Osteoblast (primary cell): ENCODE data around the gene ANKRD12. TPM values are rescaled to one million over a fixed set of nuclear protein-coding genes. Genes with fewer than 3 reads are reported as not detected.

Source experiments
- DNase-seq: peaks from one replicate; pipeline ENCODE4 v3.0.0; 2011; ENCODE audit warnings: low spot score, mixed read lengths; ENCODE audit not compliant: insufficient read length; ENCODE audit errors: missing footprints
- H2AFZ ChIP-seq: 2 replicates; pipeline ENCODE4 v1.6.0; 2011; ENCODE audit warnings: mild to moderate bottlenecking, low read length
- H3K27ac ChIP-seq: 2 replicates; pipeline ENCODE4 v1.5.1; 2011; ENCODE audit warnings: mild to moderate bottlenecking, low read depth, low read length, moderate library complexity
- H3K27me3 ChIP-seq: 2 replicates; pipeline ENCODE4 v1.6.0; 2012; ENCODE audit warnings: mild to moderate bottlenecking, control low read depth, inconsistent platforms, low read length, moderate library complexity; ENCODE audit not compliant: insufficient read depth
- H3K36me3 ChIP-seq: 2 replicates; pipeline ENCODE4 v1.5.1; 2011; ENCODE audit warnings: mild to moderate bottlenecking, low read length, control low read depth, moderate library complexity; ENCODE audit not compliant: insufficient read depth
- H3K4me1 ChIP-seq: 2 replicates; pipeline ENCODE4 v1.5.1; 2011; ENCODE audit warnings: mild to moderate bottlenecking, low read length, control low read depth, moderate library complexity; ENCODE audit not compliant: insufficient read depth
- H3K4me2 ChIP-seq: 2 replicates; pipeline ENCODE4 v1.6.0; 2011; ENCODE audit warnings: mild to moderate bottlenecking, low read length; ENCODE audit not compliant: insufficient read depth
- H3K4me3 ChIP-seq: fragments of 200-600 bp; sonication (generic); 3 replicates; pipeline ENCODE4 v1.5.1; 2012; ENCODE audit warnings: mild to moderate bottlenecking, low read length, inconsistent platforms; ENCODE audit not compliant: insufficient read depth
- H3K79me2 ChIP-seq: 2 replicates; pipeline ENCODE4 v1.6.0; 2012; ENCODE audit warnings: mild to moderate bottlenecking, low read length, control low read depth, inconsistent platforms; ENCODE audit not compliant: insufficient read depth
- H3K9me3 ChIP-seq: 2 replicates; pipeline ENCODE4 v1.5.1; 2011; ENCODE audit warnings: low read depth, low read length, control low read depth
- H4K20me1 ChIP-seq: 2 replicates; pipeline ENCODE4 v1.6.0; 2012; ENCODE audit warnings: mild to moderate bottlenecking, low read length, control low read depth; ENCODE audit not compliant: insufficient read depth
- CTCF ChIP-seq: IDR thresholded peaks from 2 replicates; pipeline ENCODE4 v1.5.1; 2011; ENCODE audit warnings: mild to moderate bottlenecking, low read depth, low read length, moderate library complexity; ENCODE audit errors: extremely low read depth
- total RNA-seq: library from RNA; depleted of rRNA; stranded (reverse); fragments of >200 nt; gene quantifications from 2 replicates; pipeline ENCODE4 v1.2.3, GENCODE V29; 2012

The ANKRD12 gene
- total RNA-seq, 1 donor = 47.8 TPM

GRCh38 chr18:9297007-9297393, 160.4 kb downstream of the ANKRD12 start:
- H3K9me3 ChIP-seq = no peaks in the 10 kb centered on the region
- no peak overlapping the region for H3K27ac ChIP-seq
- no peaks in the 10 kb centered on the region for H4K20me1 ChIP-seq
- no peak overlapping the region for H3K4me3 ChIP-seq
- no peaks in the 10 kb centered on the region for H3K79me2 ChIP-seq
- no peak overlapping the region for H3K4me2 ChIP-seq
- DNase-seq = no peak
- no peak overlapping the region for H2AFZ ChIP-seq
- H3K36me3 ChIP-seq = no peaks in the 10 kb centered on the region
- TF ChIP-seq CTCF = no peak
- no peaks in the 10 kb centered on the region for H3K27me3 ChIP-seq
- no peaks in the 10 kb centered on the region for H3K4me1 ChIP-seq

GRCh38 chr18:9304388-9305070, 167.9 kb downstream of the ANKRD12 start:
- Histone ChIP-seq H3K27ac (no peak overlapping the region), H3K27me3 (no peaks in the 10 kb centered on the region), H3K4me1 (no peaks in the 10 kb centered on the region), H3K9me3 (no peaks in the 10 kb centered on the region), H3K36me3 (no peaks in the 10 kb centered on the region), H3K79me2 (no peaks in the 10 kb centered on the region), H3K4me2 (no peak overlapping the region), H3K4me3 (no peak overlapping the region), H2AFZ (no peak overlapping the region), H4K20me1 (no peaks in the 10 kb centered on the region)
- no peak for DNase-seq
- TF ChIP-seq CTCF = no peak

- no peaks in the 10 kb centered on the region for H3K27me3 ChIP-seq
- H3K9me3 ChIP-seq = no peaks in the 10 kb centered on the region
- no peaks in the 10 kb centered on the region for H3K79me2 ChIP-seq
- TF ChIP-seq CTCF = no peak
- H3K4me1 ChIP-seq = no peaks in the 10 kb centered on the region
- no peak overlapping the region for H2AFZ ChIP-seq
- H3K36me3 ChIP-seq = no peaks in the 10 kb centered on the region
- H3K27ac ChIP-seq = no peak overlapping the region
- H3K4me2 ChIP-seq = no peak overlapping the region
- H4K20me1 ChIP-seq = no peaks in the 10 kb centered on the region
- no peak overlapping the region for H3K4me3 ChIP-seq
- DNase-seq = peak; percentile 18
These were observed 182.8 kb downstream of the ANKRD12 start for GRCh38 chr18:9319333-9319732.

GRCh38 chr18:9321017-9321452, 184.5 kb downstream of the ANKRD12 start:
- H3K4me1 ChIP-seq = no peaks in the 10 kb centered on the region
- H3K79me2 ChIP-seq = no peaks in the 10 kb centered on the region
- H3K4me3 ChIP-seq = no peak overlapping the region
- no peaks in the 10 kb centered on the region for H3K9me3 ChIP-seq
- no peak overlapping the region for H3K4me2 ChIP-seq
- no peak overlapping the region for H2AFZ ChIP-seq
- no peak overlapping the region for H3K27ac ChIP-seq
- no peaks in the 10 kb centered on the region for H3K36me3 ChIP-seq
- no peaks in the 10 kb centered on the region for H4K20me1 ChIP-seq
- no peaks in the 10 kb centered on the region for H3K27me3 ChIP-seq
- DNase-seq = no peak
- TF ChIP-seq CTCF = no peak
